IMR-90 (cell line): ENCODE measurements around the gene ST7. TPM values are rescaled to one million over a fixed set of nuclear protein-coding genes. Genes with fewer than 3 reads are reported as not detected.

Experiments used
- ATAC-seq: fragments of 200-7000 bp; cut with Tn5 transposase; 2 replicates; pipeline ENCODE4 v1.9.1; 2020; ENCODE audit warnings: low read depth, mild to moderate bottlenecking, moderate library complexity
- Bru-seq: library from RNA; stranded (reverse); fragments of 400-500 nt; gene quantifications from one replicate; lab custom pipeline; 2021; lab: Mats Ljungman, UMichigan
- BruChase-seq, 2 experiments: library from RNA; stranded (reverse); fragments of 400-500 nt; gene quantifications; one replicate each; lab custom pipeline; 2021; lab: Mats Ljungman, UMichigan
- BruUV-seq: library from RNA; stranded (reverse); fragments of 400-500 nt; replicated peaks from 2 replicates; lab custom pipeline; 2021; lab: Mats Ljungman, UMichigan
- CTCF ChIA-PET: fragments of 300-600 bp; formaldehyde crosslinking; extraction: SDS; loops from one replicate; lab custom pipeline; 2021; ENCODE audit warnings: antibody characterized with exemption; lab: Yijun Ruan, JAX
- POLR2A ChIA-PET: fragments of 300-600 bp; sonication (Branson Sonifier 250); formaldehyde crosslinking; loops from one replicate; lab custom pipeline; 2022; ENCODE audit warnings: antibody characterized with exemption; ENCODE audit not compliant: unreplicated experiment; lab: Charles Lee
- DNase-seq: peaks from one replicate; pipeline ENCODE4 v3.0.0; 2013
- H2AFZ ChIP-seq: replicated peaks from 2 replicates; pipeline ENCODE3; 2013; ENCODE audit warnings: low read length, mild to moderate bottlenecking; ENCODE audit not compliant: poor library complexity
- H2AK5ac ChIP-seq: 2 replicates; pipeline ENCODE4 v1.6.1; 2013; ENCODE audit warnings: low read depth, low read length, inconsistent platforms
- H2AK9ac ChIP-seq: replicated peaks from 2 replicates; pipeline ENCODE3; 2013; ENCODE audit warnings: mild to moderate bottlenecking, low read depth, low read length, moderate library complexity; ENCODE audit not compliant: poor library complexity
- H2BK120ac ChIP-seq: 2 replicates; pipeline ENCODE4 v1.6.1; 2013; ENCODE audit warnings: low read depth, low read length, inconsistent platforms
- H2BK15ac ChIP-seq: 3 replicates; pipeline ENCODE4 v1.6.1; 2013; ENCODE audit warnings: low read depth, low read length, inconsistent platforms
- H2BK20ac ChIP-seq: 2 replicates; pipeline ENCODE4 v1.6.1; 2013; ENCODE audit warnings: low read depth, mild to moderate bottlenecking, inconsistent platforms, low read length, moderate library complexity
- H2BK5ac ChIP-seq: 2 replicates; pipeline ENCODE4 v1.6.1; 2013; ENCODE audit warnings: mild to moderate bottlenecking, low read depth, low read length, inconsistent platforms; ENCODE audit not compliant: poor library complexity, severe bottlenecking
- H3K14ac ChIP-seq: replicated peaks from 2 replicates; pipeline ENCODE4 v1.6.1; 2013; ENCODE audit warnings: low read depth, low read length, inconsistent platforms
- H3K18ac ChIP-seq: 2 replicates; pipeline ENCODE4 v1.6.1; 2013; ENCODE audit warnings: low read depth, low read length, control low read depth
- H3K23ac ChIP-seq: 2 replicates; pipeline ENCODE4 v1.6.1; 2013; ENCODE audit warnings: low read depth, low read length, inconsistent platforms
- H3K27ac ChIP-seq: 2 replicates; pipeline ENCODE4 v1.5.1; 2013; ENCODE audit warnings: mild to moderate bottlenecking, control low read depth, low read length; ENCODE audit not compliant: insufficient read depth
- H3K27me3 ChIP-seq: 2 replicates; pipeline ENCODE4 v1.6.1; 2013; ENCODE audit warnings: low read length; ENCODE audit not compliant: control insufficient read depth, insufficient read depth
- H3K36me3 ChIP-seq: 2 replicates; pipeline ENCODE4 v1.6.1; 2013; ENCODE audit warnings: low read length, mixed read lengths; ENCODE audit not compliant: control insufficient read depth, insufficient read depth
- H3K4ac ChIP-seq: 2 replicates; pipeline ENCODE4 v1.6.1; 2013; ENCODE audit warnings: low read depth, low read length, inconsistent platforms
- H3K4me1 ChIP-seq: 2 replicates; pipeline ENCODE4 v1.6.1; 2013; ENCODE audit warnings: low read length, mixed read lengths; ENCODE audit not compliant: control insufficient read depth, insufficient read depth
- H3K4me2 ChIP-seq: 2 replicates; pipeline ENCODE4 v1.6.1; 2013; ENCODE audit warnings: low read depth, mild to moderate bottlenecking, control low read depth, low read length, moderate library complexity
- H3K4me3 ChIP-seq: 2 replicates; pipeline ENCODE4 v1.5.1; 2013; ENCODE audit warnings: low read depth, mild to moderate bottlenecking, control low read depth, low read length, moderate library complexity; ENCODE audit not compliant: insufficient read depth
- H3K56ac ChIP-seq: 2 replicates; pipeline ENCODE4 v1.6.1; 2013; ENCODE audit warnings: low read length, inconsistent platforms; ENCODE audit not compliant: insufficient read depth; ENCODE audit errors: extremely low read depth
- H3K79me1 ChIP-seq, 2 experiments: 2 replicates each; pipeline ENCODE4 v1.6.1; 2013; ENCODE audit warnings: low read length in 2 of 2, inconsistent platforms in 1 of 2, low read depth in 1 of 2
- H3K9ac ChIP-seq: 2 replicates; pipeline ENCODE4 v1.6.1; 2013; ENCODE audit warnings: low read depth, low read length, control low read depth
- H3K9me1 ChIP-seq: 2 replicates; pipeline ENCODE4 v1.6.1; 2013; ENCODE audit warnings: low read length, inconsistent platforms; ENCODE audit not compliant: insufficient read depth
- H3K9me3 ChIP-seq: 2 replicates; pipeline ENCODE4 v1.6.1; 2013; ENCODE audit warnings: low read length; ENCODE audit not compliant: control insufficient read depth, insufficient read depth
- H4K20me1 ChIP-seq: 2 replicates; pipeline ENCODE4 v1.6.1; 2013; ENCODE audit warnings: low read length, inconsistent platforms; ENCODE audit not compliant: insufficient read depth
- H4K5ac ChIP-seq: 2 replicates; pipeline ENCODE4 v1.6.1; 2013; ENCODE audit warnings: mild to moderate bottlenecking, low read depth, low read length, control low read depth
- H4K8ac ChIP-seq, 2 experiments: 2 replicates each; pipeline ENCODE4 v1.6.1; 2013; ENCODE audit warnings: low read depth in 2 of 2, low read length in 2 of 2, control low read depth in 1 of 2, inconsistent platforms in 1 of 2
- H4K91ac ChIP-seq: 2 replicates; pipeline ENCODE4 v1.6.1; 2013; ENCODE audit warnings: low read depth, low read length, inconsistent platforms; ENCODE audit not compliant: insufficient read depth
- BHLHE40 ChIP-seq: fragments of 150-350 bp; IDR thresholded peaks from 2 replicates; pipeline ENCODE4 v1.6.1; 2016; ENCODE audit warnings: mild to moderate bottlenecking, low read depth, low read length
- POLR2A ChIP-seq: IDR thresholded peaks from 2 replicates; pipeline ENCODE4 v1.6.1; 2012; ENCODE audit warnings: mild to moderate bottlenecking, low read depth, low read length
- WGBS, 2 experiments: methylation state at CpG; one replicate each; pipeline versions ENCODE4 v1.1.5 to v1.1.7; 2013; ENCODE audit warnings: missing lambda C conversion rate in 2 of 2; ENCODE audit not compliant: insufficient read length in 1 of 2; ENCODE audit errors: extremely low coverage in 2 of 2; 5-methylcytosine and 5-hydroxymethylcytosine counted together
- dilution Hi-C: fragments of 300-500 bp; cut with HindIII; formaldehyde crosslinking; loops from one replicate; pipeline ENCODE4 v1.14.3; 2018; ENCODE audit warnings: low sequenced_read_pairs; ENCODE audit not compliant: unreplicated experiment
- in situ Hi-C: fragments of 300-500 bp; cut with MboI; formaldehyde crosslinking; loops from 3 replicates; pipeline ENCODE4 v1.14.3; 2019; ENCODE audit warnings: low sequenced_read_pairs, inconsistent platforms, mixed read lengths
- intact Hi-C: fragments of 100-400 bp; cut with micrococcal nuclease; formaldehyde crosslinking; loops from 2 replicates; pipeline ENCODE4 v1.10.0; 2022
- long read RNA-seq: library from polyadenylated mRNA; unstranded; transcript quantifications from one replicate; pipeline ENCODE4 v2.0.0, GENCODE V29; 2021; ENCODE audit not compliant: unreplicated experiment
- polyA plus RNA-seq, 3 experiments: library from polyadenylated mRNA; depleted of rRNA; stranded (reverse); fragments of >200 nt; gene quantifications; 2 replicates each; pipeline ENCODE4 v1.2.3, GENCODE V29; 2012; ENCODE audit warnings: low replicate concordance in 1 of 3
- total RNA-seq: library from RNA; depleted of rRNA; stranded (reverse); fragments of >200 nt; gene quantifications from 2 replicates; pipeline ENCODE4 v1.2.3, GENCODE V29; 2012; rRNA removed

The ST7 gene
- total RNA-seq (25.3 and 26.0 TPM in 2 replicates), polyA plus RNA-seq (2012; rRNA removed) (17.8 and 18.6 TPM in 2 replicates), Bru-seq, nascent RNA (percentile 87 among the genes with signal in this experiment), BruChase-seq, experiment 1, labeled RNA remaining after a 6-hour chase (percentile 85 among the genes with signal in this experiment), BruChase-seq, experiment 2, labeled RNA remaining after a 2-hour chase (percentile 89 among the genes with signal in this experiment)
- 6.4 and 10.2 TPM in 2 replicates for polyA plus RNA-seq (2012; cell fraction: cytosol; rRNA removed)
- 9.2 and 54.0 TPM in 2 replicates for polyA plus RNA-seq (2012; cell fraction: nucleus; rRNA removed; ENCODE audit: low replicate concordance)
- long read RNA-seq, partial matches to known transcripts: 11 of 26 reads
- long read RNA-seq, other reads (novel, unspliced or antisense): 9 of 26 reads

DNA sequence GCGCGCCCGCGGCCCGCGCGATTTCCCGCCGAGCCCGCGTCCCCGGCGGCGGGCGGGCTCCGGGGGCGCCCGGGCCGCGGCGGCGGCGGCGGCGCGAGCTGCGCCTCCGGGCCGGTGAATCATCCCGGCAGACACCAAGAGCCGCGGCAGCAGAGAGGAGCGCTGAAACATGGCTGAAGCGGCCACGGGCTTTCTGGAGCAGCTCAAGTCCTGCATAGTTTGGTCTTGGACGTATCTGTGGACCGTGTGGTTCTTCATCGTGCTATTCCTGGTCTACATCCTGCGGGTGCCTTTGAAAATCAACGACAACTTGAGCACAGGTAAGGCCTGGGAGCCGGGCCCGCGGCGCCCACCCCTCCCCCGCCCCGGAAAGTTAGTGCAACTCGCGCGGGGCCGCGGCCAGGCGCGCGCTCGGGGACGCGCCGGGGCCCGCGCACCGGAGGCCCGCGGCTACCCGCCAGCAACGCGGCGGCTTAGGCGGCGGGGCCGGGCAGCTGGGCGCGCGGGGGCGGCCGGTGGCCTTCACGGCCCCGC, at the start of gene ST7:
ST7 (plus strand) TSS at position 130 of the 534 bp plus-strand sequence; CDS start at position 170, 40 bp downstream.
- H3K9me1 ChIP-seq: peaks cover 3% of the 10 kb centered on the region; the same call in 1 of the 2 replicates
- no peaks in the 10 kb centered on the region for H3K36me3 ChIP-seq
- BruUV-seq: no TSS peak
- peak within 1 kb of the TSS; percentile 95 for H4K91ac ChIP-seq
- H4K5ac ChIP-seq: peak within 1 kb of the TSS; percentile 85
- ATAC-seq: peak; percentile 75
- H3K9ac ChIP-seq: peak within 1 kb of the TSS; percentile 97
- H3K4me3 ChIP-seq: peak within 1 kb of the TSS; percentile 67
- peak within 1 kb of the TSS; percentile 95 for H2AK9ac ChIP-seq
- peaks cover 18 to 44% of the 10 kb centered on the region in 2 experiments for H3K79me1 ChIP-seq
- H3K56ac ChIP-seq: peak within 1 kb of the TSS; percentile 100
- dilution Hi-C loops: no loop called here
- H2AFZ ChIP-seq: peak within 1 kb of the TSS; percentile 99
- H3K14ac ChIP-seq: peak within 1 kb of the TSS; percentile 97
- intact Hi-C loops: no loop called here
- peak within 1 kb of the TSS; percentile 97 for H3K23ac ChIP-seq
- peak within 1 kb of the TSS; percentile 77 for H2AK5ac ChIP-seq
- H4K20me1 ChIP-seq: peaks cover 3% of the 10 kb centered on the region; the same call in 1 of the 2 replicates
- DNase-seq: peak; percentile 68
- peaks cover 9% of the 10 kb centered on the region for H3K4me1 ChIP-seq
- WGBS, 2 experiments: 0% methylated on average over 51 of the region's 77 CpGs; no CpG with 5 or more reads in 1 of the 2 experiments
- peak within 1 kb of the TSS; percentile 89 for H2BK5ac ChIP-seq
- H3K18ac ChIP-seq: peak within 1 kb of the TSS; percentile 90
- ChIA-PET POLR2A (no interaction called here), CTCF (interaction anchor here (1.1 kb wide), 1 partner anchor 22 kb away, joined by 3 read pairs; no protein-coding TSS in a partner anchor)
- H2BK15ac ChIP-seq: peak within 1 kb of the TSS; percentile 93; the same call in 1 of the 3 replicates
- in situ Hi-C loops: no loop called here
- peak within 1 kb of the TSS; percentile 83 for H2BK20ac ChIP-seq
- peak within 1 kb of the TSS; percentile 91 for H3K4me2 ChIP-seq
- H2BK120ac ChIP-seq: peak within 1 kb of the TSS; percentile 94
- peak within 1 kb of the TSS; percentile 98 for H4K8ac ChIP-seq
- peak within 1 kb of the TSS; percentile 98 for H3K27ac ChIP-seq
- H3K9me3 ChIP-seq: no peaks in the 10 kb centered on the region
- peak within 1 kb of the TSS; percentile 96 for H3K4ac ChIP-seq
- TF ChIP-seq BHLHE40 (no peak), POLR2A (peak; percentile 51; the same call in 1 of the 2 replicates)
- no peaks in the 10 kb centered on the region for H3K27me3 ChIP-seq
